Lower leg skin (tissue), 3 donors: ENCODE results near the gene TTYH3.

Experiments used
- POLR2A ChIP-seq, 2 donors: fragments of 450-650 bp; IDR thresholded peaks; one replicate each; pipeline ENCODE4 v1.6.1; 2016 to 2017; ENCODE audit warnings: antibody characterized with exemption in 2 of 2, mild to moderate bottlenecking in 1 of 2, moderate library complexity in 1 of 2
- TF ChIP-seq, protein P1 (sequence below), 3 donors: fragments of 450-650 bp; IDR thresholded peaks; one replicate each; pipeline ENCODE4 v1.5.1; 2016; ENCODE audit warnings: antibody characterized with exemption in 3 of 3, mild to moderate bottlenecking in 3 of 3, moderate library complexity in 2 of 3

- TF ChIP-seq, protein P1, sequence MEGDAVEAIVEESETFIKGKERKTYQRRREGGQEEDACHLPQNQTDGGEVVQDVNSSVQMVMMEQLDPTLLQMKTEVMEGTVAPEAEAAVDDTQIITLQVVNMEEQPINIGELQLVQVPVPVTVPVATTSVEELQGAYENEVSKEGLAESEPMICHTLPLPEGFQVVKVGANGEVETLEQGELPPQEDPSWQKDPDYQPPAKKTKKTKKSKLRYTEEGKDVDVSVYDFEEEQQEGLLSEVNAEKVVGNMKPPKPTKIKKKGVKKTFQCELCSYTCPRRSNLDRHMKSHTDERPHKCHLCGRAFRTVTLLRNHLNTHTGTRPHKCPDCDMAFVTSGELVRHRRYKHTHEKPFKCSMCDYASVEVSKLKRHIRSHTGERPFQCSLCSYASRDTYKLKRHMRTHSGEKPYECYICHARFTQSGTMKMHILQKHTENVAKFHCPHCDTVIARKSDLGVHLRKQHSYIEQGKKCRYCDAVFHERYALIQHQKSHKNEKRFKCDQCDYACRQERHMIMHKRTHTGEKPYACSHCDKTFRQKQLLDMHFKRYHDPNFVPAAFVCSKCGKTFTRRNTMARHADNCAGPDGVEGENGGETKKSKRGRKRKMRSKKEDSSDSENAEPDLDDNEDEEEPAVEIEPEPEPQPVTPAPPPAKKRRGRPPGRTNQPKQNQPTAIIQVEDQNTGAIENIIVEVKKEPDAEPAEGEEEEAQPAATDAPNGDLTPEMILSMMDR (IDR thresholded peaks at IDR 0.05): no peak
- no peak for TF ChIP-seq POLR2A (IDR thresholded peaks at IDR 0.05)
These were observed 48.5 kb downstream of the TTYH3 start for GRCh38 chr7:2680256-2680655.
